Stimulated activated CD8-positive, alpha-beta memory T cell treated with anti-CD3 and anti-CD28 coated beads, Interleukin-12 subunit alpha, Interleukin-12 subunit beta, amount 100 ng/mL, for 1 hour (primary cell): Measurements from ENCODE around the gene TMEM217.

Source experiments
- DNase-seq: peaks from one replicate; pipeline ENCODE4 v3.0.0-alpha.2; 2020; ENCODE audit warnings: low read depth

The TMEM217 gene

GRCh38 chr6:37280162-37280887 lies 22.4 kb upstream of the TMEM217 start:
- no peak for DNase-seq

GRCh38 chr6:37279366-37280134 lies 21.6 kb upstream of the TMEM217 start:
- DNase-seq = no peak

- DNase-seq = no peak
Measured at GRCh38 chr6:37277001-37277409, 19.1 kb upstream of the TMEM217 start.

GRCh38 chr6:37275350-37275749 lies 17.4 kb upstream of the TMEM217 start:
- DNase-seq = no peak

GRCh38 chr6:37273690-37274089 lies 15.7 kb upstream of the TMEM217 start:
- no peak for DNase-seq

GRCh38 chr6:37272834-37273566 lies 15.1 kb upstream of the TMEM217 start:
- DNase-seq = no peak

- no peak for DNase-seq
Measured at GRCh38 chr6:37269105-37269504, 11.2 kb upstream of the TMEM217 start.

GRCh38 chr6:37265860-37266259 lies 7.9 kb upstream of the TMEM217 start:
- DNase-seq = no peak

GRCh38 chr6:37265001-37265400 lies 7.1 kb upstream of the TMEM217 start:
- DNase-seq = no peak

GRCh38 chr6:37262446-37263026 lies 4.6 kb upstream of the TMEM217 start:
- no peak for DNase-seq

- no peak for DNase-seq
Measured at GRCh38 chr6:37261198-37261597, 3.3 kb upstream of the TMEM217 start.

GRCh38 chr6:37260444-37260843 lies 2.5 kb upstream of the TMEM217 start:
- DNase-seq = no peak

- no peak for DNase-seq
Measured at GRCh38 chr6:37260040-37260439, 2.1 kb upstream of the TMEM217 start.

- DNase-seq = no peak
Measured at GRCh38 chr6:37259191-37259590, 1.2 kb upstream of the TMEM217 start.

- no peak for DNase-seq
Measured at GRCh38 chr6:37258405-37259105, 611 bp upstream of the TMEM217 start.

- no peak for DNase-seq
Measured at GRCh38 chr6:37257320-37257633, 667 bp downstream of the TMEM217 start.

- no peak for DNase-seq
Measured at GRCh38 chr6:37256692-37257319, 1.1 kb downstream of the TMEM217 start.

GRCh38 chr6:37254881-37255280 lies 3.1 kb downstream of the TMEM217 start:
- no peak for DNase-seq

- DNase-seq = no peak
Measured at GRCh38 chr6:37253486-37254007, 4.4 kb downstream of the TMEM217 start.

GRCh38 chr6:37251211-37251780 lies 6.6 kb downstream of the TMEM217 start:
- DNase-seq = no peak
